Neural cell (in vitro differentiated cells): ENCODE measurements around the gene APOE. TPM values are rescaled to one million over a fixed set of nuclear protein-coding genes. Genes with fewer than 3 reads are reported as not detected.
"Not testable (repeated sequence)": the region's sequence is repeated elsewhere in the genome, so short reads cannot be mapped to it uniquely, and the experiment has no call there.

Experiments used
- H2AFZ ChIP-seq: fragments of 200-600, 300-800 bp; sonication (generic), shearing (Covaris generic); 2 replicates; pipeline ENCODE4 v1.6.0; 2014; ENCODE audit warnings: low read depth, mild to moderate bottlenecking, antibody characterized with exemption, low read length, moderate library complexity
- H3F3A ChIP-seq: fragments of 200-600 bp; shearing (Covaris generic); 2 replicates; pipeline ENCODE4 v1.6.1; 2016; ENCODE audit warnings: mild to moderate bottlenecking, moderate library complexity, mixed read lengths, antibody characterized with exemption, low read length; ENCODE audit not compliant: insufficient read depth, poor library complexity, severe bottlenecking
- H3K27ac ChIP-seq: fragments of 200-600, 300-800 bp; sonication (generic), shearing (Covaris generic); 2 replicates; pipeline ENCODE4 v1.5.1; 2014; ENCODE audit warnings: mild to moderate bottlenecking, low read length, moderate library complexity
- H3K27me3 ChIP-seq: fragments of 300-800, 200-600 bp; sonication (generic), shearing (Covaris generic); 2 replicates; pipeline ENCODE4 v1.6.0; 2014; ENCODE audit warnings: mild to moderate bottlenecking, low read depth, low read length, moderate library complexity; ENCODE audit not compliant: insufficient read depth
- H3K36me3 ChIP-seq: fragments of 300-800, 200-600 bp; sonication (generic), shearing (Covaris generic); 2 replicates; pipeline ENCODE4 v1.5.1; 2014; ENCODE audit warnings: mild to moderate bottlenecking, antibody characterized with exemption, low read length, moderate library complexity; ENCODE audit not compliant: insufficient read depth
- H3K4me2 ChIP-seq: fragments of 300-800, 200-600 bp; sonication (generic), shearing (Covaris generic); 2 replicates; pipeline ENCODE4 v1.6.0; 2014; ENCODE audit warnings: mild to moderate bottlenecking, low read length
- H3K4me3 ChIP-seq: fragments of 300-800, 200-600 bp; sonication (generic), shearing (Covaris generic); 2 replicates; pipeline ENCODE4 v1.5.1; 2014; ENCODE audit warnings: mild to moderate bottlenecking, low read length, moderate library complexity
- H3K79me2 ChIP-seq: fragments of 200-600 bp; shearing (Covaris generic); replicated peaks from 2 replicates; pipeline ENCODE4 v1.6.0; 2014; ENCODE audit warnings: mild to moderate bottlenecking, low read length, moderate library complexity; ENCODE audit not compliant: insufficient read depth
- H3K9ac ChIP-seq: fragments of 300-800, 200-600 bp; sonication (generic), shearing (Covaris generic); 2 replicates; pipeline ENCODE4 v1.6.1; 2016; ENCODE audit warnings: mild to moderate bottlenecking, low read length, mixed read lengths
- H3K9me2 ChIP-seq: fragments of 200-600 bp; shearing (Covaris generic); 2 replicates; pipeline ENCODE4 v1.6.1; 2016; ENCODE audit warnings: mild to moderate bottlenecking, low read length, mixed read lengths; ENCODE audit not compliant: insufficient read depth
- H3K9me3 ChIP-seq: fragments of 200-600, 300-800 bp; sonication (generic), shearing (Covaris generic); 2 replicates; pipeline ENCODE4 v1.6.1; 2016; ENCODE audit warnings: mild to moderate bottlenecking, mixed run types, low read length, moderate library complexity, mixed read lengths
- H4K20me1 ChIP-seq: fragments of 200-600 bp; shearing (Covaris generic); 2 replicates; pipeline ENCODE4 v1.6.1; 2016; ENCODE audit warnings: mild to moderate bottlenecking, mixed run types; ENCODE audit not compliant: insufficient read depth
- CTCF ChIP-seq: fragments of 450-650 bp; IDR thresholded peaks from 2 replicates; pipeline ENCODE4 v1.5.1; 2014; ENCODE audit warnings: antibody characterized with exemption, mild to moderate bottlenecking, moderate library complexity; ENCODE audit not compliant: poor library complexity, severe bottlenecking
- EP300 ChIP-seq: fragments of 450-650 bp; conservative IDR thresholded peaks from 2 replicates; pipeline ENCODE4 v1.6.1; 2014; ENCODE audit warnings: antibody characterized with exemption, mild to moderate bottlenecking, moderate library complexity; ENCODE audit not compliant: poor library complexity, severe bottlenecking
- EZH2 ChIP-seq: fragments of 200-600, 300-800 bp; shearing (Covaris generic), sonication (generic); IDR thresholded peaks from 2 replicates; pipeline ENCODE4 v1.6.1; 2014; ENCODE audit warnings: antibody characterized with exemption, low read length, borderline replicate concordance, mild to moderate bottlenecking; ENCODE audit not compliant: insufficient read depth, poor library complexity, severe bottlenecking
- MXI1 ChIP-seq: fragments of 450-650 bp; conservative IDR thresholded peaks from 2 replicates; pipeline ENCODE4 v1.6.1; 2014; ENCODE audit warnings: antibody characterized with exemption, mild to moderate bottlenecking; ENCODE audit not compliant: poor library complexity, severe bottlenecking
- POLR2AphosphoS5 ChIP-seq: IDR thresholded peaks from 2 replicates; pipeline ENCODE4 v1.6.1; 2012
- RAD21 ChIP-seq: fragments of 450-650 bp; conservative IDR thresholded peaks from 2 replicates; pipeline ENCODE4 v1.6.1; 2014; ENCODE audit warnings: antibody characterized with exemption, mild to moderate bottlenecking, moderate library complexity
- REST ChIP-seq: IDR thresholded peaks from 2 replicates; pipeline ENCODE4 v1.6.1; 2012; ENCODE audit warnings: borderline replicate concordance
- SMC3 ChIP-seq: fragments of 450-650 bp; conservative IDR thresholded peaks from 2 replicates; pipeline ENCODE4 v1.6.1; 2014; ENCODE audit warnings: antibody characterized with exemption, mild to moderate bottlenecking, moderate library complexity; ENCODE audit not compliant: poor library complexity
- TAF1 ChIP-seq: IDR thresholded peaks from 2 replicates; pipeline ENCODE4 v1.6.1; 2012; ENCODE audit warnings: low read depth
- polyA plus RNA-seq: library from polyadenylated mRNA; depleted of rRNA; stranded (reverse); fragments of >200 nt; gene quantifications from 2 replicates; pipeline ENCODE4 v1.2.3, GENCODE V29; 2014

APOE gene
- polyA plus RNA-seq, 1 donor from 2014 or later = 8.7 TPM

DNA sequence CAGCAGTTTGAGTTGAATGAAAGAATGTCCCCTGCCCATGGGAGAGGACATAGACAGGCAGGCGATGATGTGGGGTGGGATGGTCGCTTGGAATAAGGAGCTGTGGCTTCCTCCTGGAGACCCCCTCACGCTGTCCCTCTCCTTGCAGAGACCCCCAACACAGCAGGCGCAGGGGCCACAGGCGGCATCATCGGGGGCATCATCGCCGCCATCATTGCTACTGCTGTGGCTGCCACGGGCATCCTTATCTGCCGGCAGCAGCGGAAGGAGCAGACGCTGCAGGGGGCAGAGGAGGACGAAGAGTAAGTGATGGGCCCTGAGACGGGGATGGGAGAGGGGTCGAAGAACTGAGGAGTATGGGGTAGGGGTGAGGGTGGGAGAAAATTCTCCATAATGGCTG, 23.5 kb upstream of the APOE start:
- no peak overlapping the region for H3K4me2 ChIP-seq
- no peaks in the 10 kb centered on the region for H3K9me2 ChIP-seq
- H2AFZ ChIP-seq = no peak overlapping the region

DNA sequence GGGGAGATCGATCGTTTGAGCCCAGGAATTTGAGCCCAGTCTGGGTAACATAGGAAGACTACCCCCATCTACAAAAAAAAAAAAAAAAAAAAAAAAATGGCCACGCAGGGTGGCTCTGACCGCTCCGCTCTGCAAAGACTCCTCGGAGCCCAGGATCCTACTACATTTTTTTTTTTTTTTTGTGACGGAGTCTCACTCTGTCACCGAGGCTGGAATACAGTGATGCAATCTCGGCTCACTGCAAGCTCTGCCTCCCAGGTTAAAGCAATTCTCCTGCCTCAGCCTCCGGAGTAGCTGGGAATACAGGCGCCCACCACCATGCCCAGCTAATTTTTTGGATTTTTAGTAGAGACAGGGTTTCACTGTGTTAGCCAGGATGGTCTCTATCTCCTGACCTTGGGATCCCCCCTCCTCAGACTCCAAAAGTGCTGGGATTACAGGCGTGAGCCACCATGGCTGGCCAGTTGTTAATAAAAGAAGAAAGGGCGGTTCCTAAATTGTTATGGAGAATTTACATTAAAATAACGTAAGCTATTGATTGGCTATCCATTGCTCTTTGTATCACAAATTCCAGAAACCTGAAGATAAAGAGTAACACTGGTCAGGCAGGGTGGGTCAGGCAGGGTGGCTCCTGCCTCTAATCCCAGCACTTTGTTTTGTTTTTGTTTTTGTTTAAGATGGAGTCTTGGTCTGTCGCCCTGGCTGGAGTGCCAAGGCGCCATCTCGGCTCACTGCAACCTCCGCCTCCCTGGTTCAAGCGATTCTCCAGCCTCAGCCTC, 22.8 kb upstream of the APOE start:
- not testable (repeated sequence) for H3K27ac ChIP-seq, H3K36me3 ChIP-seq, H3K4me2 ChIP-seq

More for the DNA sequence above, 23.5 kb upstream of the APOE start:
- Histone ChIP-seq H3K27ac (no peak overlapping the region), H3K27me3 (no peaks in the 10 kb centered on the region), H3K9me3 (no peaks in the 10 kb centered on the region), H4K20me1 (no peaks in the 10 kb centered on the region), H3F3A (no peaks in the 10 kb centered on the region), H3K79me2 (no peaks in the 10 kb centered on the region), H3K36me3 (no peaks in the 10 kb centered on the region), H3K4me3 (no peak overlapping the region), H3K9ac (no peak overlapping the region)
- TF ChIP-seq EP300 (no peak), RAD21 (no peak), EZH2 (no peak), POLR2AphosphoS5 (no peak), CTCF (no peak), MXI1 (no peak), TAF1 (no peak), REST (no peak), SMC3 (no peak)

More for the DNA sequence above, 22.8 kb upstream of the APOE start:
- not testable (repeated sequence) for H3K79me2 ChIP-seq, H3K9me2 ChIP-seq, H2AFZ ChIP-seq, H4K20me1 ChIP-seq, H3K9ac ChIP-seq, H3K4me3 ChIP-seq, H3F3A ChIP-seq, H3K9me3 ChIP-seq, H3K27me3 ChIP-seq
